Ishikawa (cell line): Measurements from ENCODE around the gene FAM163B.

Source experiments
- CEBPB ChIP-seq: IDR thresholded peaks from 2 replicates; pipeline ENCODE4 v1.6.1; 2012
- CREB1 ChIP-seq: IDR thresholded peaks from 2 replicates; pipeline ENCODE4 v1.6.1; 2012; ENCODE audit warnings: low read depth
- EGR1 ChIP-seq: IDR thresholded peaks from 2 replicates; pipeline ENCODE4 v1.6.1; 2012
- EP300 ChIP-seq: IDR thresholded peaks from 2 replicates; pipeline ENCODE4 v1.6.1; 2012; ENCODE audit warnings: borderline replicate concordance
- FOXM1 ChIP-seq: IDR thresholded peaks from 2 replicates; pipeline ENCODE4 v1.6.1; 2012; ENCODE audit warnings: low read depth, borderline replicate concordance
- MAX ChIP-seq: IDR thresholded peaks from 2 replicates; pipeline ENCODE4 v1.6.1; 2012
- NFIC ChIP-seq: IDR thresholded peaks from 2 replicates; pipeline ENCODE4 v1.6.1; 2012
- RAD21 ChIP-seq: IDR thresholded peaks from 2 replicates; pipeline ENCODE4 v1.6.1; 2012; ENCODE audit warnings: low read depth
- TAF1 ChIP-seq: IDR thresholded peaks from 2 replicates; pipeline ENCODE4 v1.6.1; 2012; ENCODE audit warnings: low read depth, mild to moderate bottlenecking
- TCF12 ChIP-seq: IDR thresholded peaks from 2 replicates; pipeline ENCODE4 v1.6.1; 2012; ENCODE audit warnings: low read depth
- TEAD4 ChIP-seq: IDR thresholded peaks from 2 replicates; pipeline ENCODE4 v1.6.1; 2012
- USF1 ChIP-seq: IDR thresholded peaks from 2 replicates; pipeline ENCODE4 v1.6.1; 2012
- YY1 ChIP-seq: IDR thresholded peaks from 2 replicates; pipeline ENCODE4 v1.6.1; 2012; ENCODE audit warnings: low read depth
- ZBTB7A ChIP-seq: IDR thresholded peaks from 2 replicates; pipeline ENCODE4 v1.6.1; 2012; ENCODE audit warnings: low read depth
- TF ChIP-seq, protein P1 (sequence below): IDR thresholded peaks from 2 replicates; pipeline ENCODE4 v1.6.1; 2012; ENCODE audit warnings: low read depth, mild to moderate bottlenecking

Gene FAM163B

DNA sequence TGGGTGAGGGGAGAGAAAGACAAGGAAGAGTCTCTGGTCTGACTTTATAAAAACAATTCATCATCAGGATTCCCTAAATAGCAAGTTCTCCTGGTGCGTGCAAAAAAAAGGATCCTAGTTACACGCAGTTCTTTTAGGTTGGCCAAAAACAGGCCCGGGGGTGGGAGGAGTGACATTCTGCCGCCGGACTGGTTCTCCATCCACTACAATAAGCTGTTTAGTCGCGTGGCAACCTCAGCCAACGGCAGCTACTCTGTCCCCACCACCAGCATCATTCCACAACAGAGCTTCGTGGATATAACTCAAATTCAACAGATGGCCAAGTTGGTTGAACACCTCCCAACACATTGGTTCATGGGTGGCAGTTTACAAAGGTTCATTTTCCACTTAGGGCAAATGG, 2.9 kb upstream of the FAM163B start:
- TF ChIP-seq, protein P1, sequence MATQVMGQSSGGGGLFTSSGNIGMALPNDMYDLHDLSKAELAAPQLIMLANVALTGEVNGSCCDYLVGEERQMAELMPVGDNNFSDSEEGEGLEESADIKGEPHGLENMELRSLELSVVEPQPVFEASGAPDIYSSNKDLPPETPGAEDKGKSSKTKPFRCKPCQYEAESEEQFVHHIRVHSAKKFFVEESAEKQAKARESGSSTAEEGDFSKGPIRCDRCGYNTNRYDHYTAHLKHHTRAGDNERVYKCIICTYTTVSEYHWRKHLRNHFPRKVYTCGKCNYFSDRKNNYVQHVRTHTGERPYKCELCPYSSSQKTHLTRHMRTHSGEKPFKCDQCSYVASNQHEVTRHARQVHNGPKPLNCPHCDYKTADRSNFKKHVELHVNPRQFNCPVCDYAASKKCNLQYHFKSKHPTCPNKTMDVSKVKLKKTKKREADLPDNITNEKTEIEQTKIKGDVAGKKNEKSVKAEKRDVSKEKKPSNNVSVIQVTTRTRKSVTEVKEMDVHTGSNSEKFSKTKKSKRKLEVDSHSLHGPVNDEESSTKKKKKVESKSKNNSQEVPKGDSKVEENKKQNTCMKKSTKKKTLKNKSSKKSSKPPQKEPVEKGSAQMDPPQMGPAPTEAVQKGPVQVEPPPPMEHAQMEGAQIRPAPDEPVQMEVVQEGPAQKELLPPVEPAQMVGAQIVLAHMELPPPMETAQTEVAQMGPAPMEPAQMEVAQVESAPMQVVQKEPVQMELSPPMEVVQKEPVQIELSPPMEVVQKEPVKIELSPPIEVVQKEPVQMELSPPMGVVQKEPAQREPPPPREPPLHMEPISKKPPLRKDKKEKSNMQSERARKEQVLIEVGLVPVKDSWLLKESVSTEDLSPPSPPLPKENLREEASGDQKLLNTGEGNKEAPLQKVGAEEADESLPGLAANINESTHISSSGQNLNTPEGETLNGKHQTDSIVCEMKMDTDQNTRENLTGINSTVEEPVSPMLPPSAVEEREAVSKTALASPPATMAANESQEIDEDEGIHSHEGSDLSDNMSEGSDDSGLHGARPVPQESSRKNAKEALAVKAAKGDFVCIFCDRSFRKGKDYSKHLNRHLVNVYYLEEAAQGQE: no peak
- TF ChIP-seq CEBPB (no peak), MAX (no peak), FOXM1 (no peak), ZBTB7A (no peak)

DNA sequence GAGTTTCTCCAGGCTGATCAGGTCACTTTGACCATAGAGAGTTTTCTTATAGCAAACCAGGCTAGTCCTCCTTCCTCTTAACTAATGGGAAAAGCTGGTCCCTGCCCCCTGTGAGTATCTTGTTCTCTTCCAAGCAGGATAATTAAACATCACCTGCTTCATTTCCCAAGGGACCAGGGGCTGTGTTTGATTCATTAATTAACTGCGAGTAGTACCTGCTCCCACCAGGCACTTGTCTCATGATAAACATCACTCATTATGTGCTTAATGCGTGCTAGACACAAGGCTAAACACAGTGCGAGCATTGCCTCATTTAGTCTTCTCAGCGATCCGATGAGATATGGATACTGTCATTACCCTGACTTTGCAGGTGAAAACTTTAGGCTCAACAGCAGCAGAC, 1.7 kb upstream of the FAM163B start:
- TF ChIP-seq NFIC: no peak
- TF ChIP-seq TEAD4: no peak
- TF ChIP-seq CREB1: no peak
- no peak for TF ChIP-seq USF1
- TF ChIP-seq MAX: no peak
- no peak for TF ChIP-seq RAD21
- TF ChIP-seq YY1: no peak
- TF ChIP-seq, protein P1: no peak

DNA sequence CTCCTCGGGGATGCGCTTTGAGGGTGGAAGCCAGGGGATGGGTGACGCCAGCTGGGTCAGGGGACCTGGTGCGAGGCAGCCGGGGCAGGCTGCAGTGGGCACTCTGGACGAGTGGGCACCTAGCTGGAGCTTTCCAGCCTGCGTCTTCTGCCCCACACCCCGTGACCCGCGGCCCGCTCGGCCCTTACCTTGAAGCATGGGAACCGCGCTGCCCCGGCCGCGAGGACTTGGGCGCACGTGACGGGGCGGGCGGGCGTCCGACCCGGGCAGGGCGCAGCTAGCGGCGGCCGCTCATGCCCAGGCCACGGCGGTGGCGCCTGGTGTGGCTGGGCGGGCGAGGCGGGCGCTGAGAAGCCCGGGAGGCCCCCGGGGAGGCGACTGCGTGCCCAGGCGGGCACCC, 300 bp downstream of the FAM163B start:
- 0 out of 2 replicates have a peak, but pooled peaks have one; percentile 15 for TF ChIP-seq MAX
- TF ChIP-seq USF1: peak; percentile 46; the same call in 1 of the 2 replicates
- no peak for TF ChIP-seq ZBTB7A

DNA sequence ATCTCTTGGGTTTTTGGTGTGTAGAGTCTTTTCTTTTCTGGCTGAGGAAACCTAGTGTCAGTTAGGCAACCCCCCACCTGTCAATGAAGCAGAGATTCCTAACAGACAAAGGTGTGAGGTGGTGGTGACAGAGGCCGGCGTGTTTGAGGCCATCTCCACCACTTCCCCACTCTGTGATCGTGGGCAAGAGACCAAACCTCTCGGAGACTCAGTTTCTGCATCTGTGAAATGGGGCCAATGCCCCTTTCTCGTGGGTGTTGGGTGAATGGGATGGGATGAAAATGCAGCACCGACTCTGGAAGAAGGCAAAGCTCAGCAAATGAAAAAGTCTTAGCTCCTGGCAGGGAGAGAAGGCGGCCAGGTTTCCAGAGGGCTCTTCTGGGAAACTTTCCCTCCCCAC, 807 bp downstream of the FAM163B start:
- TF ChIP-seq TAF1 (no peak), EP300 (no peak), CEBPB (no peak), FOXM1 (no peak)

GRCh38 chr9:133607976-133608375, 1.2 kb downstream of the FAM163B start:
- TF ChIP-seq EP300 (no peak), RAD21 (no peak), FOXM1 (no peak), EGR1 (no peak), TEAD4 (no peak), USF1 (no peak), ZBTB7A (no peak), CREB1 (no peak), TCF12 (no peak), MAX (no peak), NFIC (no peak)
- TF ChIP-seq, protein P1: no peak
